Activated CD4-positive, alpha-beta T cell treated with anti-CD3 and anti-CD28 coated beads, Interleukin-2, amount 50 U/mL, for 4 hours (primary cell): ENCODE data around the gene GTPBP3.

Experiments used
- DNase-seq, 2 experiments: peaks; one replicate each; pipeline ENCODE4 v3.0.0-alpha.2; 2020

The GTPBP3 gene

GRCh38 chr19:17391371-17392151, 54.2 kb downstream of the GTPBP3 start:
- no peak for DNase-seq
